Heart left ventricle (tissue), 16 donors: ENCODE data around the gene FHL2. TPM values are rescaled to one million over a fixed set of nuclear protein-coding genes. Genes with fewer than 3 reads are reported as not detected.

Experiments used
- ATAC-seq, 4 donors: fragments of 200-7000 bp; cut with Tn5 transposase; one replicate each; pipeline ENCODE4 v1.9.1; 2020 to 2022; ENCODE audit warnings: moderate library complexity in 4 of 4, mild to moderate bottlenecking in 3 of 4, moderate number of reproducible peaks in 1 of 4
- DNase-seq, 5 donors: peaks; one replicate each; pipeline ENCODE4 v3.0.0-alpha.2; 2020
- H3K27ac ChIP-seq, 12 donors: fragments of 200-600 bp; sonication (generic) in 4 of 12; one replicate each; pipeline versions ENCODE4 v1.5.0 to v1.8.0; 2016 to 2022; ENCODE audit warnings: mild to moderate bottlenecking in 2 of 12
- H3K27me3 ChIP-seq, 9 donors: fragments of 200-600 bp; sonication (generic) in 2 of 9; one replicate each; pipeline versions ENCODE4 v1.5.1 to v1.8.0; 2016 to 2022; ENCODE audit warnings: mild to moderate bottlenecking in 3 of 9
- H3K36me3 ChIP-seq, 9 donors: fragments of 200-600 bp; sonication (generic) in 2 of 9; one replicate each; pipeline versions ENCODE4 v1.5.0 to v1.8.0; 2018 to 2022; ENCODE audit warnings: mild to moderate bottlenecking in 2 of 9
- H3K4me1 ChIP-seq, 12 donors: fragments of 200-600 bp; sonication (generic) in 4 of 12; one replicate each; pipeline versions ENCODE4 v1.5.0 to v1.8.0; 2016 to 2022; ENCODE audit warnings: mild to moderate bottlenecking in 3 of 12
- H3K4me3 ChIP-seq, 12 donors: fragments of 200-600 bp; sonication (generic) in 4 of 12; one replicate each; pipeline versions ENCODE4 v1.5.0 to v1.8.0; 2017 to 2022; ENCODE audit warnings: mild to moderate bottlenecking in 9 of 12, moderate library complexity in 4 of 12
- H3K9me3 ChIP-seq, 12 donors: fragments of 200-600 bp; sonication (generic) in 4 of 12; one replicate each; pipeline versions ENCODE4 v1.5.0 to v1.8.0; 2016 to 2022; ENCODE audit warnings: mild to moderate bottlenecking in 1 of 12
- CTCF ChIP-seq, 12 donors: fragments of 200-600 bp; sonication (generic) in 4 of 12; IDR thresholded peaks; one replicate each; pipeline versions ENCODE4 v1.5.0 to v1.8.0; 2018 to 2022; ENCODE audit warnings: antibody characterized with exemption in 12 of 12, mild to moderate bottlenecking in 5 of 12
- POLR2A ChIP-seq, 2 donors: fragments of 450-650 bp; IDR thresholded peaks; one replicate each; pipeline ENCODE4 v1.6.1; 2017; ENCODE audit warnings: antibody characterized with exemption in 2 of 2, mild to moderate bottlenecking in 2 of 2, moderate library complexity in 2 of 2
- WGBS, 4 donors: extraction: QIAGEN DNeasy Blood & Tissue Kit in 2 of 4; methylation state at CpG; one replicate each; pipeline versions ENCODE4 v1.1.5 to v1.1.7; 2013 to 2018; 5-methylcytosine and 5-hydroxymethylcytosine counted together
- intact Hi-C, 10 donors: fragments of 100-400 bp; cut with DNase I; formaldehyde crosslinking; loops; one replicate each; pipeline versions ENCODE4 v1.11.1 to v1.14.2; 2022
- polyA plus RNA-seq, 2 donors: library from polyadenylated mRNA; stranded (reverse); fragments of 200-250 nt; gene quantifications; one replicate each; pipeline ENCODE4 v1.2.3, GENCODE V29; 2013
- total RNA-seq, 9 donors: library from RNA; depleted of rRNA in 2 of 9; stranded (reverse); fragments of >200 nt in 2 of 9; fragmentation: NEBNext Ultra II Directional in 3 of 9; extraction: Animal tissue kit (Norgen Biotek cat#: 25700) in 3 of 9; gene quantifications; one replicate each; pipeline versions ENCODE4 v1.1.0 to v1.2.4, GENCODE V29; 2016 to 2023
- donor health status: ischemic (EF 13 %, LVEDD 7.1; RV severe dilation, severe dysfunction).
- donor health status: healthy with polysubstance abuse.
- donor health status: DM: no; HTN: yes; CAD: no.
- donor health status: DM: no; HTN: no; CAD: no.
- donor health status: ischemic (EF 25% LVEDD 6.9; RV normal size, moderate dysfunction).
- donor health status: ischemic (EF 25% LVEDD 5.7; RV mildly dilated, moderate dysfunction).
- donor health status: healthy.
- donor health status: DM: yes; HTN: yes; CAD: no.
- donor health status: ischemic (EF 35%, LVEDD 5.7; RV mildly dilated, moderate dysfunction).
- donor health status: nonischemic (EF 11% LVEDD 7.7; RV severe dilation, severe dysfunction).
- donor health status: DM: yes; HTN: yes; CAD: no.
- donor health status: PGD.
- donor health status: ischemic (EF 29% LVEDD 5.4; RV normal size, mild dysfunction).
- donor health status: nonischemic (EF 23%, LVEDD 6.1; RV moderate dilation, normal function).

Gene FHL2
- total and polyA plus RNA-seq, 11 donors: 649 to 4,692 (median 1,165) TPM

DNA sequence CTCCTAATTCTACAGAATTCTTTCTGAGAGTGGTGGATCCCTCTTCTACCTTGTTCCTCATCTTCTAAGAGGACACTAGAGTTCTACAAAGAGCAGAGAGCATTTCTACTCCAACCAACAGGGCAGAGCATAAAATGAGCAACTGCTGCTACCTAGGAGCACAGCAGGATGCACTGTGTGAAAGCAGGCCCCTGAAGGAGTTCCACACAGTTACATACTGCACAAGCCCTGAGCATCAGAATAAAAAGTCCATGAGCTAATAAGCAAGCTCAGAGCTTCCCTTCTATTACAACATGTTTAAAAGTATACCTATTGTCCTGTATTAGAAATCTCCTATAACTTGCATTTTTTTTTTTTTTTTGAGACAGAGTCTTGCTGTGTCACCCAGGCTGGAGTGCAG lies 8.4 kb downstream of the FHL2 start:
- ATAC-seq (peak in 2 of 4 donors; percentile 0), DNase-seq (no peak)
- Histone ChIP-seq H3K36me3 (peaks cover 0 to 64% (median 28%) of the 10 kb centered on the region in 9 donors), H3K27ac (peak overlapping the region in 10 of 12 donors; percentile 4 to 94 (median 65)), H3K27me3 (no peaks in the 10 kb centered on the region), H3K4me1 (peaks cover 4 to 97% (median 52%) of the 10 kb centered on the region in 12 donors), H3K9me3 (no peaks in the 10 kb centered on the region), H3K4me3 (no peak overlapping the region)
- intact Hi-C loops: no loop called here
- TF ChIP-seq CTCF (IDR thresholded peaks at IDR 0.05) (no peak), POLR2A (IDR thresholded peaks at IDR 0.05) (no peak)

GRCh38 chr2:105388971-105389381 lies 9.9 kb downstream of the FHL2 start:
- ATAC-seq: peak in 3 of 4 donors; percentile 1 to 17 (median 3)
- Histone ChIP-seq H3K36me3 (peaks cover 0 to 70% (median 41%) of the 10 kb centered on the region in 9 donors), H3K27me3 (no peaks in the 10 kb centered on the region), H3K4me3 (no peak overlapping the region), H3K9me3 (no peaks in the 10 kb centered on the region), H3K27ac (peak overlapping the region in 11 of 12 donors; percentile 9 to 94 (median 65)), H3K4me1 (peaks cover 4 to 98% (median 56%) of the 10 kb centered on the region in 12 donors)
- DNase-seq: peak in 3 of 5 donors; percentile 22 to 55 (median 29)
- intact Hi-C loops: no loop called here
- no peak for TF ChIP-seq CTCF (IDR thresholded peaks at IDR 0.05)
- no peak for TF ChIP-seq POLR2A (IDR thresholded peaks at IDR 0.05)
- WGBS, 4 donors: 3 to 18% (median 9%) methylated on average over 8 of the region's 8 CpGs

GRCh38 chr2:105387225-105387624 lies 11.6 kb downstream of the FHL2 start:
- no peak for TF ChIP-seq CTCF (IDR thresholded peaks at IDR 0.05)
- no peak for TF ChIP-seq POLR2A (IDR thresholded peaks at IDR 0.05)

DNA sequence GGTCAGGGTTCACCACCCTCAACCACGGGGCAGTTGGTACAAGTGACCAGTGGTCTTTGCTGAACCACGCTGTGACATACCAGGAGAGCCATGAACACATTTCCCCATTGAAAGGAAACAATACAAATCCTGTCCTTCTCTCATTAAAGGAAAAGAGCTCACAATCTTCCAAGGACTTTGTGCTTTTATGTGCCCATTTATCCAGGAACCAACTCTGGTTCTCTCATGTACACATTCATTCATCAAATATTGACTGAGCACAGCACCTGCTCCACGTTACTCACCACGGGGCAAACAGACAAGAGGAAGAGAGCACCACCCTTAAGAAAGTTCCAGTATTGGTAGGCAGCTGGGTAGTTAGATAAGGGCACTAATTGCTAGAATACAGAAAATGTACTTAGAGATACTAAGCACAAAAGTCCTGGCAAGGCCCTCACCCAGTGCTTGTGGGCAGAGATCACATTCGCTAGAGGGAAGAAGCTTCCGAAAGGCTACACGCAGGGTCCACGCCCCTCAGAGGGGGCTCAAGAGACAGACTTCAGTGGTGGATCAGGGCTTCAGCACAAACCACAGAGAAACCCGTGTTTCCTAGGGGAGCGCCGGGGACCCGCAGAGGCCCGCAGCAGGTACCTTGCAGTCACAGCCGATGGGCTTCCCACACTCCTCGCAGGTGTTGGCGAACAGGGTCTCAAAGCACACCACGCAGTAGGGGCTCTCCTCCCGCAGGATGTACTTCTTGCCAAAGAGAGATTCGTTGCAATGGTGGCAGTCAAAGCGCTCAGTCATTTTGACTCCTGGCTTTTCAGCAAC lies 12.9 kb downstream of the FHL2 start:
- H3K27me3 ChIP-seq: no peaks in the 10 kb centered on the region
- WGBS, 4 donors: 73 to 81% (median 75%) methylated on average over 20 of the region's 20 CpGs
- TF ChIP-seq CTCF (IDR thresholded peaks at IDR 0.05): no peak
- no peak for TF ChIP-seq POLR2A (IDR thresholded peaks at IDR 0.05)
- intact Hi-C loops: no loop called here
- H3K4me1 ChIP-seq: peaks cover 4 to 98% (median 66%) of the 10 kb centered on the region in 12 donors
- DNase-seq (peak in 3 of 5 donors; percentile 27 to 37 (median 30)), ATAC-seq (peak in 1 of 4 donors; percentile 2)
- H3K27ac ChIP-seq: peak overlapping the region in 10 of 12 donors; percentile 8 to 94 (median 66)
- H3K36me3 ChIP-seq: peaks cover 0 to 76% (median 59%) of the 10 kb centered on the region in 9 donors
- H3K9me3 ChIP-seq: no peaks in the 10 kb centered on the region
- H3K4me3 ChIP-seq: no peak overlapping the region

More at GRCh38 chr2:105387225-105387624, 11.6 kb downstream of the FHL2 start:
- 45 to 67% (median 56%) methylated on average over 4 of the region's 4 CpGs for WGBS, 4 donors
- DNase-seq (peak in 2 of 5 donors; percentile 18 to 25), ATAC-seq (no peak)
- no peaks in the 10 kb centered on the region for H3K27me3 ChIP-seq
- H3K36me3 ChIP-seq: peaks cover 0 to 76% (median 51%) of the 10 kb centered on the region in 9 donors
- H3K4me1 ChIP-seq: peaks cover 4 to 98% (median 61%) of the 10 kb centered on the region in 12 donors
- H3K4me3 ChIP-seq: no peak overlapping the region
- H3K9me3 ChIP-seq: no peaks in the 10 kb centered on the region
- intact Hi-C loops: no loop called here
- H3K27ac ChIP-seq: peak overlapping the region; percentile 9 to 94 (median 54)
